CD8-positive, alpha-beta memory T cell (primary cell): ENCODE measurements around the gene DIAPH3. TPM values are rescaled to one million over a fixed set of nuclear protein-coding genes. Genes with fewer than 3 reads are reported as not detected.

ENCODE experiments used
- CTCF ChIA-PET: fragments of 350-600 bp; sonication (Branson Sonifier 250); formaldehyde crosslinking; loops from one replicate; lab custom pipeline; 2021; ENCODE audit warnings: antibody characterized with exemption; lab: Charles Lee
- POLR2A ChIA-PET: fragments of 350-600 bp; sonication (Branson Sonifier 250); formaldehyde crosslinking; loops from one replicate; lab custom pipeline; 2021; ENCODE audit warnings: antibody characterized with exemption; lab: Charles Lee
- DNase-seq, 5 donors: peaks; one replicate each; pipeline versions ENCODE4 v3.0.0 to v3.0.0-alpha.2; 2020 to 2022; ENCODE audit warnings: mixed read lengths in 1 of 5
- H3K27ac ChIP-seq: one replicate; pipeline ENCODE4 v1.7.0; 2013; ENCODE audit warnings: low read depth, mild to moderate bottlenecking, low read length, moderate library complexity
- H3K27me3 ChIP-seq: 2 replicates; pipeline ENCODE4 v1.7.0; 2013; ENCODE audit warnings: low read length, mild to moderate bottlenecking; ENCODE audit not compliant: insufficient read depth, poor library complexity, severe bottlenecking
- H3K36me3 ChIP-seq: 2 replicates; pipeline ENCODE4 v1.7.0; 2013; ENCODE audit warnings: mild to moderate bottlenecking, low read length, moderate library complexity; ENCODE audit not compliant: insufficient read depth
- H3K4me1 ChIP-seq: 2 replicates; pipeline ENCODE4 v1.7.0; 2013; ENCODE audit warnings: mild to moderate bottlenecking, low read length, moderate library complexity; ENCODE audit not compliant: insufficient read depth
- H3K4me3 ChIP-seq: 2 replicates; pipeline ENCODE4 v1.7.0; 2013; ENCODE audit warnings: mild to moderate bottlenecking, low read length
- H3K9me3 ChIP-seq: 2 replicates; pipeline ENCODE4 v1.7.0; 2013; ENCODE audit warnings: mild to moderate bottlenecking, low read length
- H3K27ac Mint-ChIP-seq, 8 donors: one replicate each; pipeline ENCODE4 v1.8.0; 2020 to 2021; ENCODE audit warnings: mixed read lengths in 8 of 8, mild to moderate bottlenecking in 6 of 8, inconsistent platforms in 3 of 8, moderate library complexity in 3 of 8
- H3K27me3 Mint-ChIP-seq, 2 donors: one replicate each; pipeline ENCODE4 v1.8.0; 2020 to 2021; ENCODE audit warnings: mixed read lengths in 2 of 2, mild to moderate bottlenecking in 1 of 2, moderate library complexity in 1 of 2
- H3K36me3 Mint-ChIP-seq, 3 donors: one replicate each; pipeline ENCODE4 v1.8.0; 2020 to 2021; ENCODE audit warnings: mixed read lengths in 3 of 3, inconsistent platforms in 1 of 3, mild to moderate bottlenecking in 1 of 3
- H3K4me1 Mint-ChIP-seq, 3 donors: one replicate each; pipeline ENCODE4 v1.8.0; 2020 to 2021; ENCODE audit warnings: mixed read lengths in 3 of 3, inconsistent platforms in 1 of 3, mild to moderate bottlenecking in 1 of 3
- H3K4me3 Mint-ChIP-seq, 7 donors: one replicate each; pipeline ENCODE4 v1.8.0; 2020 to 2021; ENCODE audit warnings: mixed read lengths in 7 of 7, mild to moderate bottlenecking in 6 of 7, moderate library complexity in 4 of 7, inconsistent platforms in 2 of 7
- H3K9me3 Mint-ChIP-seq, 5 donors: one replicate each; pipeline ENCODE4 v1.8.0; 2020 to 2022; ENCODE audit warnings: mixed read lengths in 5 of 5, mild to moderate bottlenecking in 3 of 5, moderate library complexity in 2 of 5, inconsistent platforms in 1 of 5
- polyA plus RNA-seq: library from polyadenylated mRNA; unstranded; fragments of 300-500 nt; fragmentation: Illumina TruSeq; gene quantifications from one replicate; pipeline ENCODE4 v1.2.3, GENCODE V29; 2021
- total RNA-seq, 2 experiments: library from RNA; stranded (reverse); gene quantifications; one replicate each; pipeline ENCODE4 v1.2.3, GENCODE V29; 2021

DIAPH3 gene
- total and polyA plus RNA-seq, 3 experiments from 2014 or later = 0.08 to 15.4 (median 14.6) TPM

GRCh38 chr13:59728896-59729545 is 434.7 kb downstream of the DIAPH3 start:
- no peaks in the 10 kb centered on the region for H3K36me3 ChIP-seq
- H3K36me3 Mint-ChIP-seq = no peaks in the 10 kb centered on the region
- no peak for DNase-seq

GRCh38 chr13:59721926-59722910 is 441.5 kb downstream of the DIAPH3 start:
- ChIA-PET POLR2A (no interaction called here), CTCF (no interaction called here)
- Histone ChIP-seq H3K36me3 (no peaks in the 10 kb centered on the region), H3K9me3 (no peaks in the 10 kb centered on the region), H3K4me3 (no peak overlapping the region), H3K4me1 (no peaks in the 10 kb centered on the region), H3K27me3 (no peaks in the 10 kb centered on the region), H3K27ac (no peak overlapping the region)
- DNase-seq = no peak
- H3K36me3 Mint-ChIP-seq = no peaks in the 10 kb centered on the region
- peak overlapping the region in 2 of 8 donors; percentile 51 to 73 for H3K27ac Mint-ChIP-seq
- H3K27me3 Mint-ChIP-seq = no peaks in the 10 kb centered on the region
- no peaks in the 10 kb centered on the region for H3K9me3 Mint-ChIP-seq
- H3K4me3 Mint-ChIP-seq = no peak overlapping the region
- peaks cover 6 to 17% (median 14%) of the 10 kb centered on the region in 3 donors for H3K4me1 Mint-ChIP-seq

More at GRCh38 chr13:59728896-59729545, 434.7 kb downstream of the DIAPH3 start:
- Mint-ChIP-seq H3K27me3 (no peaks in the 10 kb centered on the region), H3K4me1 (no peaks in the 10 kb centered on the region), H3K9me3 (no peaks in the 10 kb centered on the region), H3K4me3 (no peak overlapping the region), H3K27ac (no peak overlapping the region)
- ChIA-PET CTCF (no interaction called here), POLR2A (no interaction called here)
- Histone ChIP-seq H3K4me1 (no peaks in the 10 kb centered on the region), H3K4me3 (no peak overlapping the region), H3K27me3 (no peaks in the 10 kb centered on the region), H3K27ac (no peak overlapping the region), H3K9me3 (no peaks in the 10 kb centered on the region)

- no peak overlapping the region for H3K4me3 ChIP-seq
- Mint-ChIP-seq H3K27ac (no peak overlapping the region), H3K9me3 (no peaks in the 10 kb centered on the region), H3K36me3 (no peaks in the 10 kb centered on the region), H3K4me3 (no peak overlapping the region), H3K27me3 (no peaks in the 10 kb centered on the region), H3K4me1 (no peaks in the 10 kb centered on the region)
- CTCF ChIA-PET = no interaction called here
- H3K27me3 ChIP-seq = no peaks in the 10 kb centered on the region
- DNase-seq = no peak
- H3K36me3 ChIP-seq = no peaks in the 10 kb centered on the region
- POLR2A ChIA-PET = no interaction called here
- H3K4me1 ChIP-seq = no peaks in the 10 kb centered on the region
- no peaks in the 10 kb centered on the region for H3K9me3 ChIP-seq
- no peak overlapping the region for H3K27ac ChIP-seq
Observed at GRCh38 chr13:59715611-59716010, 448.1 kb downstream of the DIAPH3 start.

GRCh38 chr13:59710996-59711701 is 452.6 kb downstream of the DIAPH3 start:
- H3K9me3 Mint-ChIP-seq = no peaks in the 10 kb centered on the region
- ChIA-PET POLR2A (no interaction called here), CTCF (no interaction called here)
- no peaks in the 10 kb centered on the region for H3K4me1 Mint-ChIP-seq
- Histone ChIP-seq H3K36me3 (no peaks in the 10 kb centered on the region), H3K4me3 (no peak overlapping the region), H3K9me3 (no peaks in the 10 kb centered on the region), H3K27me3 (no peaks in the 10 kb centered on the region), H3K4me1 (no peaks in the 10 kb centered on the region), H3K27ac (no peak overlapping the region)
- no peak for DNase-seq
- peaks cover 0 to 3% of the 10 kb centered on the region in 2 donors for H3K27me3 Mint-ChIP-seq
- H3K27ac Mint-ChIP-seq = no peak overlapping the region
- H3K4me3 Mint-ChIP-seq = no peak overlapping the region
- no peaks in the 10 kb centered on the region for H3K36me3 Mint-ChIP-seq

- H3K27me3 Mint-ChIP-seq = peaks cover 0 to 3% of the 10 kb centered on the region in 2 donors
- ChIA-PET POLR2A (no interaction called here), CTCF (no interaction called here)
- no peaks in the 10 kb centered on the region for H3K9me3 ChIP-seq
- no peaks in the 10 kb centered on the region for H3K4me1 ChIP-seq
- H3K4me1 Mint-ChIP-seq = no peaks in the 10 kb centered on the region
- no peak overlapping the region for H3K4me3 Mint-ChIP-seq
- no peaks in the 10 kb centered on the region for H3K36me3 Mint-ChIP-seq
- H3K4me3 ChIP-seq = no peak overlapping the region
- no peaks in the 10 kb centered on the region for H3K36me3 ChIP-seq
- no peaks in the 10 kb centered on the region for H3K9me3 Mint-ChIP-seq
- no peak overlapping the region for H3K27ac Mint-ChIP-seq
- H3K27me3 ChIP-seq = no peaks in the 10 kb centered on the region
- no peak overlapping the region for H3K27ac ChIP-seq
- no peak for DNase-seq
Observed at GRCh38 chr13:59710416-59710815, 453.3 kb downstream of the DIAPH3 start.

- no peak overlapping the region for H3K4me3 ChIP-seq
- no peak overlapping the region for H3K4me3 Mint-ChIP-seq
- H3K27ac ChIP-seq = no peak overlapping the region
- no peaks in the 10 kb centered on the region for H3K4me1 ChIP-seq
- H3K36me3 ChIP-seq = no peaks in the 10 kb centered on the region
- H3K27ac Mint-ChIP-seq = no peak overlapping the region
- no peaks in the 10 kb centered on the region for H3K9me3 ChIP-seq
- peaks cover 0 to 3% of the 10 kb centered on the region in 2 donors for H3K27me3 Mint-ChIP-seq
- no peaks in the 10 kb centered on the region for H3K36me3 Mint-ChIP-seq
- no peaks in the 10 kb centered on the region for H3K4me1 Mint-ChIP-seq
- no peak for DNase-seq
- no peaks in the 10 kb centered on the region for H3K27me3 ChIP-seq
- ChIA-PET POLR2A (no interaction called here), CTCF (interaction anchor here (1.3 kb wide), 1 partner anchor 24 kb away, joined by 3 read pairs; no protein-coding TSS in a partner anchor)
- no peaks in the 10 kb centered on the region for H3K9me3 Mint-ChIP-seq
Observed at GRCh38 chr13:59706101-59706976, 457.4 kb downstream of the DIAPH3 start.

GRCh38 chr13:59702269-59702668 is 461.5 kb downstream of the DIAPH3 start:
- Histone ChIP-seq H3K36me3 (no peaks in the 10 kb centered on the region), H3K4me1 (no peaks in the 10 kb centered on the region), H3K27me3 (no peaks in the 10 kb centered on the region), H3K4me3 (no peak overlapping the region), H3K27ac (no peak overlapping the region), H3K9me3 (no peaks in the 10 kb centered on the region)
- Mint-ChIP-seq H3K9me3 (no peaks in the 10 kb centered on the region), H3K27me3 (no peaks in the 10 kb centered on the region), H3K4me1 (no peaks in the 10 kb centered on the region), H3K36me3 (no peaks in the 10 kb centered on the region), H3K27ac (no peak overlapping the region), H3K4me3 (no peak overlapping the region)
- DNase-seq = no peak
- ChIA-PET POLR2A (no interaction called here), CTCF (no interaction called here)
